Stimulated activated naive CD8-positive, alpha-beta T cell treated with anti-CD3 and anti-CD28 coated beads, Interleukin-15, Interleukin-2, amounts not matched to agents 100 ng/mL and 50 ng/mL, for 24 hours (primary cell): ENCODE measurements around the gene PDGFRB.

Experiments
- H3K27ac Mint-ChIP-seq: one replicate; pipeline ENCODE4 v1.8.0; 2021; ENCODE audit warnings: mild to moderate bottlenecking, mixed read lengths
- H3K27me3 Mint-ChIP-seq: one replicate; pipeline ENCODE4 v1.8.0; 2021; ENCODE audit warnings: mixed read lengths
- H3K36me3 Mint-ChIP-seq: one replicate; pipeline ENCODE4 v1.8.0; 2021; ENCODE audit warnings: low read depth, mixed read lengths
- H3K4me1 Mint-ChIP-seq: one replicate; pipeline ENCODE4 v1.8.0; 2021; ENCODE audit warnings: low read depth, mixed read lengths
- H3K4me3 Mint-ChIP-seq: one replicate; pipeline ENCODE4 v1.8.0; 2021; ENCODE audit warnings: mild to moderate bottlenecking, mixed read lengths
- H3K9me3 Mint-ChIP-seq: one replicate; pipeline ENCODE4 v1.8.0; 2021; ENCODE audit warnings: mixed read lengths

The PDGFRB gene

GRCh38 chr5:150116667-150117400 is 38.8 kb downstream of the PDGFRB start:
- H3K36me3 Mint-ChIP-seq, result no peaks in the 10 kb centered on the region
- no peaks in the 10 kb centered on the region for H3K4me1 Mint-ChIP-seq
- no peaks in the 10 kb centered on the region for H3K9me3 Mint-ChIP-seq
- H3K27ac Mint-ChIP-seq, result no peak overlapping the region
- no peaks in the 10 kb centered on the region for H3K27me3 Mint-ChIP-seq
- H3K4me3 Mint-ChIP-seq, result no peak overlapping the region

GRCh38 chr5:150114773-150115408 is 40.8 kb downstream of the PDGFRB start:
- Mint-ChIP-seq H3K4me3 (no peak overlapping the region), H3K4me1 (no peaks in the 10 kb centered on the region), H3K36me3 (no peaks in the 10 kb centered on the region), H3K27me3 (no peaks in the 10 kb centered on the region), H3K9me3 (no peaks in the 10 kb centered on the region), H3K27ac (no peak overlapping the region)

GRCh38 chr5:150114102-150114641 is 41.5 kb downstream of the PDGFRB start:
- Mint-ChIP-seq H3K9me3 (no peaks in the 10 kb centered on the region), H3K4me3 (no peak overlapping the region), H3K27ac (no peak overlapping the region), H3K4me1 (no peaks in the 10 kb centered on the region), H3K36me3 (no peaks in the 10 kb centered on the region), H3K27me3 (no peaks in the 10 kb centered on the region)

- H3K27me3 Mint-ChIP-seq, result peaks cover 4% of the 10 kb centered on the region
- no peak overlapping the region for H3K27ac Mint-ChIP-seq
- H3K36me3 Mint-ChIP-seq, result no peaks in the 10 kb centered on the region
- no peaks in the 10 kb centered on the region for H3K9me3 Mint-ChIP-seq
- H3K4me1 Mint-ChIP-seq, result no peaks in the 10 kb centered on the region
- H3K4me3 Mint-ChIP-seq, result no peak overlapping the region
Observed at GRCh38 chr5:150113047-150113744, 42.4 kb downstream of the PDGFRB start.

- H3K4me1 Mint-ChIP-seq, result no peaks in the 10 kb centered on the region
- no peaks in the 10 kb centered on the region for H3K36me3 Mint-ChIP-seq
- H3K27me3 Mint-ChIP-seq, result peaks cover 5% of the 10 kb centered on the region
- H3K27ac Mint-ChIP-seq, result no peak overlapping the region
- H3K9me3 Mint-ChIP-seq, result no peaks in the 10 kb centered on the region
- no peak overlapping the region for H3K4me3 Mint-ChIP-seq
Observed at GRCh38 chr5:150112201-150113046, 43.2 kb downstream of the PDGFRB start.

GRCh38 chr5:150111122-150111521 is 44.5 kb downstream of the PDGFRB start:
- no peaks in the 10 kb centered on the region for H3K9me3 Mint-ChIP-seq
- no peaks in the 10 kb centered on the region for H3K36me3 Mint-ChIP-seq
- no peak overlapping the region for H3K27ac Mint-ChIP-seq
- H3K4me1 Mint-ChIP-seq, result no peaks in the 10 kb centered on the region
- peaks cover 5% of the 10 kb centered on the region for H3K27me3 Mint-ChIP-seq
- H3K4me3 Mint-ChIP-seq, result no peak overlapping the region

- Mint-ChIP-seq H3K4me1 (no peaks in the 10 kb centered on the region), H3K36me3 (no peaks in the 10 kb centered on the region), H3K27me3 (peaks cover 5% of the 10 kb centered on the region), H3K9me3 (no peaks in the 10 kb centered on the region), H3K27ac (no peak overlapping the region), H3K4me3 (no peak overlapping the region)
Observed at GRCh38 chr5:150109921-150110320, 45.7 kb downstream of the PDGFRB start.

- Mint-ChIP-seq H3K27me3 (peaks cover 5% of the 10 kb centered on the region), H3K27ac (no peak overlapping the region), H3K4me1 (no peaks in the 10 kb centered on the region), H3K9me3 (no peaks in the 10 kb centered on the region), H3K4me3 (no peak overlapping the region), H3K36me3 (no peaks in the 10 kb centered on the region)
Observed at GRCh38 chr5:150108711-150109514, 46.7 kb downstream of the PDGFRB start.

GRCh38 chr5:150107909-150108447 is 47.7 kb downstream of the PDGFRB start:
- H3K4me1 Mint-ChIP-seq, result no peaks in the 10 kb centered on the region
- H3K27ac Mint-ChIP-seq, result peak overlapping the region; percentile 4
- H3K4me3 Mint-ChIP-seq, result no peak overlapping the region
- H3K36me3 Mint-ChIP-seq, result no peaks in the 10 kb centered on the region
- H3K27me3 Mint-ChIP-seq, result peaks cover 5% of the 10 kb centered on the region
- no peaks in the 10 kb centered on the region for H3K9me3 Mint-ChIP-seq

GRCh38 chr5:150106674-150107426 is 48.8 kb downstream of the PDGFRB start:
- H3K27ac Mint-ChIP-seq, result no peak overlapping the region
- no peak overlapping the region for H3K4me3 Mint-ChIP-seq
- H3K27me3 Mint-ChIP-seq, result peaks cover 5% of the 10 kb centered on the region
- H3K9me3 Mint-ChIP-seq, result no peaks in the 10 kb centered on the region
- no peaks in the 10 kb centered on the region for H3K36me3 Mint-ChIP-seq
- H3K4me1 Mint-ChIP-seq, result no peaks in the 10 kb centered on the region

GRCh38 chr5:150105928-150106615 is 49.6 kb downstream of the PDGFRB start:
- no peaks in the 10 kb centered on the region for H3K9me3 Mint-ChIP-seq
- no peaks in the 10 kb centered on the region for H3K36me3 Mint-ChIP-seq
- H3K27ac Mint-ChIP-seq, result no peak overlapping the region
- no peak overlapping the region for H3K4me3 Mint-ChIP-seq
- no peaks in the 10 kb centered on the region for H3K4me1 Mint-ChIP-seq
- H3K27me3 Mint-ChIP-seq, result peaks cover 5% of the 10 kb centered on the region

- Mint-ChIP-seq H3K9me3 (no peaks in the 10 kb centered on the region), H3K4me1 (no peaks in the 10 kb centered on the region), H3K36me3 (no peaks in the 10 kb centered on the region), H3K27ac (no peak overlapping the region), H3K27me3 (peaks cover 10% of the 10 kb centered on the region), H3K4me3 (no peak overlapping the region)
Observed at GRCh38 chr5:150104550-150104870, 51.1 kb downstream of the PDGFRB start.
